K562 (cell line): ENCODE results near the gene ARSD. TPM values are rescaled to one million over a fixed set of nuclear protein-coding genes. Genes with fewer than 3 reads are reported as not detected.

ENCODE experiments used
- CBX1 ChIP-seq: sonication (generic); IDR thresholded peaks from 2 replicates; pipeline ENCODE4 v1.6.1; 2016; ENCODE audit warnings: antibody characterized with exemption, low read depth, mild to moderate bottlenecking
- HLTF ChIP-seq: fragments of 450-650 bp; IDR thresholded peaks from 2 replicates; pipeline ENCODE4 v1.6.1; 2016
- HMG20B ChIP-seq: fragments of 250-450 bp; sonication (Bioruptor Pico); IDR thresholded peaks from 2 replicates; pipeline ENCODE4 v1.5.0; 2021; ENCODE audit warnings: mild to moderate bottlenecking
- HSF4 ChIP-seq: fragments of 250-450 bp; sonication (Bioruptor Pico); IDR thresholded peaks from 2 replicates; pipeline ENCODE4 v2.1.2; 2022; ENCODE audit warnings: mild to moderate bottlenecking, moderate library complexity, borderline replicate concordance
- MGA ChIP-seq: fragments of 450-650 bp; IDR thresholded peaks from 2 replicates; pipeline ENCODE4 v1.6.1; 2016; ENCODE audit warnings: mild to moderate bottlenecking, moderate library complexity
- MNT ChIP-seq, 2 experiments: fragments of 450-650 bp; conservative IDR thresholded peaks; 2 replicates each; pipeline ENCODE4 v1.6.1; 2017; ENCODE audit warnings: mild to moderate bottlenecking in 2 of 2, moderate library complexity in 2 of 2
- TRIM25 ChIP-seq: fragments of 450-650 bp; IDR thresholded peaks from 2 replicates; pipeline ENCODE4 v1.7.0; 2016; ENCODE audit warnings: borderline replicate concordance
- ZBTB33 ChIP-seq: sonication (generic); formaldehyde crosslinking; IDR thresholded peaks from 2 replicates; pipeline ENCODE4 v1.8.1; 2023; ENCODE audit warnings: mild to moderate bottlenecking, missing genetic modification reagents
- ZNF124 ChIP-seq: sonication (generic); formaldehyde crosslinking; IDR thresholded peaks from 2 replicates; pipeline ENCODE4 v1.8.1; 2022; ENCODE audit warnings: missing genetic modification reagents
- polyA plus RNA-seq, 8 experiments: library from polyadenylated mRNA; depleted of rRNA in 4 of 8; stranded (reverse) in 5 of 8; unstranded in 3 of 8; fragments of >200 nt; fragmentation: Nextera tagmentation in 2 of 8; fragmentation: Illumina TruSeq in 1 of 8; extraction: Ambion mirVana in 2 of 8; extraction: Trizol in 1 of 8; gene quantifications; 2 replicates each; pipeline versions ENCODE4 v1.2.1 to v1.2.3, GENCODE V29; 2011 to 2014; ENCODE audit warnings: inconsistent platforms in 1 of 8, missing spikeins in 1 of 8
- total RNA-seq, 7 experiments: library from RNA; depleted of rRNA in 6 of 7; stranded (reverse); fragments of >200 nt in 6 of 7; fragmentation: Illumina TruSeq in 2 of 7; extraction: Trizol in 2 of 7; gene quantifications; 2 replicates each; pipeline versions ENCODE4 v1.2.1 to v1.2.3, GENCODE V29; 2011 to 2021; ENCODE audit warnings: low replicate concordance in 1 of 7

ARSD gene
- total and polyA plus RNA-seq, 9 of the 15 experiments (the other 6 are each of a cell fraction or from before 2014, with no cell fraction given): 0.05 to 0.23 (median 0.09) TPM; not detected in 1

- peak; percentile 44; the same call in 1 of the 2 replicates for TF ChIP-seq MGA
- TF ChIP-seq ZBTB33 (CRISPR knock-in tag): no peak
- no peak for TF ChIP-seq HLTF
- TF ChIP-seq HMG20B (CRISPR knock-in tag): no peak
- TF ChIP-seq CBX1: no peak
- TF ChIP-seq HSF4 (CRISPR knock-in tag): no peak
- TF ChIP-seq TRIM25: no peak
- peak in 1 of 2 experiments; percentile 24; a peak in 1 of 4 replicates for TF ChIP-seq MNT (conservative IDR thresholded peaks at IDR 0.05)
- TF ChIP-seq ZNF124 (CRISPR knock-in tag): no peak
Observed at GRCh38 chrX:2874222-2875135, 54.7 kb downstream of the ARSD start (continued).
